WERI-Rb-1 (cell line): ENCODE data around the gene BEND6.

Source experiments
- DNase-seq: peaks from one replicate; pipeline ENCODE4 v3.0.0-alpha.2; 2020
- H3K27ac ChIP-seq: fragments of 250-450 bp; sonication (Bioruptor Pico); 2 replicates; pipeline ENCODE4 v1.5.1; 2020; ENCODE audit warnings: mild to moderate bottlenecking, moderate library complexity
- H3K27me3 ChIP-seq: fragments of 250-450 bp; sonication (Bioruptor Pico); 2 replicates; pipeline ENCODE4 v1.5.1; 2021; ENCODE audit warnings: mild to moderate bottlenecking, low read depth, moderate library complexity; ENCODE audit not compliant: insufficient read depth, severe bottlenecking
- H3K36me3 ChIP-seq: fragments of 250-450 bp; sonication (Bioruptor Pico); 2 replicates; pipeline ENCODE4 v1.5.1; 2020; ENCODE audit warnings: mild to moderate bottlenecking, moderate library complexity
- H3K4me3 ChIP-seq: 2 replicates; pipeline ENCODE4 v1.5.1; 2011; ENCODE audit warnings: low read depth, mild to moderate bottlenecking, control low read depth, low read length
- H3K9me3 ChIP-seq: fragments of 250-450 bp; sonication (Bioruptor Pico); 2 replicates; pipeline ENCODE4 v1.5.1; 2021; ENCODE audit warnings: mild to moderate bottlenecking, moderate library complexity; ENCODE audit not compliant: severe bottlenecking
- TF ChIP-seq, protein P1 (sequence below): IDR thresholded peaks from 2 replicates; pipeline ENCODE4 v1.5.1; 2011; ENCODE audit warnings: low read depth, mild to moderate bottlenecking, control low read depth, inconsistent platforms, low read length

The BEND6 gene

GRCh38 chr6:56934876-56935275, 20.0 kb upstream of the BEND6 start:
- no peak for DNase-seq
- TF ChIP-seq, protein P1, sequence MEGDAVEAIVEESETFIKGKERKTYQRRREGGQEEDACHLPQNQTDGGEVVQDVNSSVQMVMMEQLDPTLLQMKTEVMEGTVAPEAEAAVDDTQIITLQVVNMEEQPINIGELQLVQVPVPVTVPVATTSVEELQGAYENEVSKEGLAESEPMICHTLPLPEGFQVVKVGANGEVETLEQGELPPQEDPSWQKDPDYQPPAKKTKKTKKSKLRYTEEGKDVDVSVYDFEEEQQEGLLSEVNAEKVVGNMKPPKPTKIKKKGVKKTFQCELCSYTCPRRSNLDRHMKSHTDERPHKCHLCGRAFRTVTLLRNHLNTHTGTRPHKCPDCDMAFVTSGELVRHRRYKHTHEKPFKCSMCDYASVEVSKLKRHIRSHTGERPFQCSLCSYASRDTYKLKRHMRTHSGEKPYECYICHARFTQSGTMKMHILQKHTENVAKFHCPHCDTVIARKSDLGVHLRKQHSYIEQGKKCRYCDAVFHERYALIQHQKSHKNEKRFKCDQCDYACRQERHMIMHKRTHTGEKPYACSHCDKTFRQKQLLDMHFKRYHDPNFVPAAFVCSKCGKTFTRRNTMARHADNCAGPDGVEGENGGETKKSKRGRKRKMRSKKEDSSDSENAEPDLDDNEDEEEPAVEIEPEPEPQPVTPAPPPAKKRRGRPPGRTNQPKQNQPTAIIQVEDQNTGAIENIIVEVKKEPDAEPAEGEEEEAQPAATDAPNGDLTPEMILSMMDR: no peak

DNA sequence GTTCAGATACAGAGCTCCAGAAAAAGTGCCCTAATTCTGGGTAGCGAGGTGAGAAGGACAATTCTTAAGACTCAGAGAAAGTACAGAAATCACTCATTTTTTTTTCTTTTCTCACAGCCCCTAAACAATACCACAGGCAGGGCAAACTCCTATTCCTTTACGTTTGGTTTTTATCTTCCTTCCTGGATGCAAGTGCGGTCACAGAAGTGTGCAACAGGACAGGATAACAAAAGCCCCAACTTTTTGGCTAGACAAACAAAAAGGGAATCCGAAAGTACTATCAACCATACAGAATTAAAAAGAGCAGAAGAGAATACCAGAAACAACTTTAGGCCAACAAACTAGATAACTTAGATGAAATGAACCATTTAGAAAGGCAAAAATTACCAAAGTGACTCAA, 18.4 kb upstream of the BEND6 start:
- no peaks in the 10 kb centered on the region for H3K27me3 ChIP-seq
- no peaks in the 10 kb centered on the region for H3K36me3 ChIP-seq
- DNase-seq: no peak
- TF ChIP-seq, protein P1: no peak
- no peak overlapping the region for H3K27ac ChIP-seq
- H3K9me3 ChIP-seq: peaks cover 7% of the 10 kb centered on the region
- H3K4me3 ChIP-seq: no peak overlapping the region

More at GRCh38 chr6:56934876-56935275, 20.0 kb upstream of the BEND6 start:
- Histone ChIP-seq H3K27ac (no peak overlapping the region), H3K27me3 (no peaks in the 10 kb centered on the region), H3K4me3 (no peak overlapping the region), H3K9me3 (no peaks in the 10 kb centered on the region), H3K36me3 (no peaks in the 10 kb centered on the region)

DNA sequence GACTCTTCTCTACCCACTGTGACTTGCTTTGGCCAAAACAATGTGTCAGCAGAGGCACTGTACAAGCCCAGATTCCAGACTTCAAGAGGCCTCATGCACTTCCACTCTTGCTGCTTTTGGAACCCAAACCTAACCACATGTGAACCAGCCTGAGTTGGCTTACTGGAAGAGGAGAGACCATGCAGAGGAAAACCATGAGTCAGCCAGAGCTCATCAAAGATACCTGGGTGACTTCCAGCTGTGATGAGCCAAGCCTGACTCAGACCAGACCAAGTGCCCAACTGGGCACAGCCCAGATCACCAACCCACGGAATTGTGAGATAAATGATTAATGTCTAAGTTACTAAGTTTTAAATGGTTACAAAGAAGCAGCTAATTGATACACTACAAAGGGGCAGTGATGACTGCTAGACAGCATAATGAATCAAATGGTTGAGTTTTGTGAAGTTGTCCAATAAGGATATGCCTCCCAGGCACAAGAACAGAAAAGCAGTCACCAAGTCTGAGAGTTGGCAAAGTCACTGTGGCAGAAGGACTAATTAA, 16.2 kb upstream of the BEND6 start:
- Histone ChIP-seq H3K27ac (no peak overlapping the region), H3K4me3 (no peak overlapping the region), H3K27me3 (no peaks in the 10 kb centered on the region), H3K36me3 (no peaks in the 10 kb centered on the region), H3K9me3 (peaks cover 12% of the 10 kb centered on the region)
- TF ChIP-seq, protein P1: no peak
- no peak for DNase-seq

GRCh38 chr6:56940463-56940862, 14.4 kb upstream of the BEND6 start:
- no peaks in the 10 kb centered on the region for H3K36me3 ChIP-seq
- H3K27ac ChIP-seq: no peak overlapping the region
- H3K9me3 ChIP-seq: peaks cover 12% of the 10 kb centered on the region
- DNase-seq: no peak
- H3K27me3 ChIP-seq: no peaks in the 10 kb centered on the region
- no peak overlapping the region for H3K4me3 ChIP-seq
- TF ChIP-seq, protein P1: no peak

DNA sequence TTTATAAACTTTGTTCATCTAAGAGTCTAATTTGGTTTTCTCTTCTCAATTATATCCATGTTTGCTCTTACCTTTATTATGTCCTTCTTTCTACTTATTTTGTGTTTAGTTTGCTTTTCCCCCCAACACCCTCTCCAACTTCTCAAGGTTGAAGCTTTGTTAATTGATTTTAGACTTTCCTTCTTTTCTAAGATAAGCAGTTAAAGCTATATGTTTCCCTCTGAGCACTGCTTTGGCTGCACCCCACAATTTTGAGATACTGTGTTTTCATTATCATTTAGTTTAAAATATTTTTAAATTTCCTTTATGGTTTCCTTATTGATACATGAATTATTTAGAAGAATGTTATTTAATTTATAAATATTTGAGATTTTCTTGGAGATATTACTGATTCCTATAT, 13.9 kb upstream of the BEND6 start:
- DNase-seq: no peak
- H3K27ac ChIP-seq: no peak overlapping the region
- H3K4me3 ChIP-seq: no peak overlapping the region
- no peaks in the 10 kb centered on the region for H3K36me3 ChIP-seq
- peaks cover 12% of the 10 kb centered on the region for H3K9me3 ChIP-seq
- TF ChIP-seq, protein P1: no peak
- H3K27me3 ChIP-seq: no peaks in the 10 kb centered on the region

GRCh38 chr6:56944661-56945060, 10.2 kb upstream of the BEND6 start:
- no peaks in the 10 kb centered on the region for H3K27me3 ChIP-seq
- H3K4me3 ChIP-seq: no peak overlapping the region
- H3K36me3 ChIP-seq: no peaks in the 10 kb centered on the region
- TF ChIP-seq, protein P1: no peak
- peaks cover 12% of the 10 kb centered on the region for H3K9me3 ChIP-seq
- no peak for DNase-seq
- H3K27ac ChIP-seq: no peak overlapping the region
